ENCODE measurements around the gene SLC35B3.

Gene SLC35B3

DNA sequence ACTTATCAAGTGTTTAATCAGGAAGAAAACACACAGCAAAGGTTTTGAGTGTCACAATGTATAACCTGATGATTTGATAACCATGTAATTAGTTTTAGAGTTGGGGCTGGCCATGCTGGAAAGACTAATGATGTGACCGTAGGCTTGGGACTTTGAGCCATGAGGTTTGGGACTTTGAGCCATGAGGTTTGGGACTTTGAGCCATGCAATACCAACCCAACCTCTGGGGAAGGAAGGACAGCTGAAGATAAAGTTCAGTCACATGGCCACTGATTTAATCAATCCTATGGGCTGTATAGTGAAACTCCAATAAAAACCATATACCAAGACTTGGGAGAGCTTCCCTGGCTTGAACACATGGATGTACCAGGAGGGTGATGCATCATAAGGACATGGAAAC, 32.8 kb downstream of the SLC35B3 start:
- Histone ChIP-seq H3K4me3 (ENCODE audit: low read depth, low read length) (no peak overlapping the region), H3K36me3 (no peaks in the 10 kb centered on the region), H3K9me3 (no peaks in the 10 kb centered on the region), H3K4me1 (no peaks in the 10 kb centered on the region), H3K27me3 (no peaks in the 10 kb centered on the region)
- no peak for DNase-seq
- TF ChIP-seq, protein P1, sequence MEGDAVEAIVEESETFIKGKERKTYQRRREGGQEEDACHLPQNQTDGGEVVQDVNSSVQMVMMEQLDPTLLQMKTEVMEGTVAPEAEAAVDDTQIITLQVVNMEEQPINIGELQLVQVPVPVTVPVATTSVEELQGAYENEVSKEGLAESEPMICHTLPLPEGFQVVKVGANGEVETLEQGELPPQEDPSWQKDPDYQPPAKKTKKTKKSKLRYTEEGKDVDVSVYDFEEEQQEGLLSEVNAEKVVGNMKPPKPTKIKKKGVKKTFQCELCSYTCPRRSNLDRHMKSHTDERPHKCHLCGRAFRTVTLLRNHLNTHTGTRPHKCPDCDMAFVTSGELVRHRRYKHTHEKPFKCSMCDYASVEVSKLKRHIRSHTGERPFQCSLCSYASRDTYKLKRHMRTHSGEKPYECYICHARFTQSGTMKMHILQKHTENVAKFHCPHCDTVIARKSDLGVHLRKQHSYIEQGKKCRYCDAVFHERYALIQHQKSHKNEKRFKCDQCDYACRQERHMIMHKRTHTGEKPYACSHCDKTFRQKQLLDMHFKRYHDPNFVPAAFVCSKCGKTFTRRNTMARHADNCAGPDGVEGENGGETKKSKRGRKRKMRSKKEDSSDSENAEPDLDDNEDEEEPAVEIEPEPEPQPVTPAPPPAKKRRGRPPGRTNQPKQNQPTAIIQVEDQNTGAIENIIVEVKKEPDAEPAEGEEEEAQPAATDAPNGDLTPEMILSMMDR (IDR thresholded peaks at IDR 0.05; ENCODE audit: low read depth, low read length) = no peak

DNA sequence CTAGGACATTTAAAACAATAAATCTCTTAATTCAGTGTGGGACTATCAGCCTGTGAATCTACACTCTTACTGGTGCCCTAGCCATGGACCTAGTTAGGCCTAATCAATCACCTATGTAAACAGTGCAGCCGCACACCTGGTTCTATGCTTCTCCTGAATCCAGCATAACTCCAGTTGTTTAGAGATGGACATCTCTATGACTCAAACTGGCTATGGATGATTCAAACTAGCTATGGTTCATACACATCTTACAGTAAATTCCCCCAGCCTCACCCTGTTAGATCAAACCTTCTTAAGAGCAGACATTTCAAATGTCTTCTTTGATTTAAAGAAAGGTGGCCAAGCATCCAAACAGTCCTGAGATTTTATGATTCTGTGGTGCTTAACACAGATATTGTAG, 34.7 kb downstream of the SLC35B3 start:
- no peak for DNase-seq
- Histone ChIP-seq H3K36me3 (no peaks in the 10 kb centered on the region), H3K4me1 (no peaks in the 10 kb centered on the region), H3K9me3 (no peaks in the 10 kb centered on the region), H3K27me3 (no peaks in the 10 kb centered on the region), H3K4me3 (ENCODE audit: low read depth, low read length) (no peak overlapping the region)
- TF ChIP-seq, protein P1 (IDR thresholded peaks at IDR 0.05; ENCODE audit: low read depth, low read length) = no peak

DNA sequence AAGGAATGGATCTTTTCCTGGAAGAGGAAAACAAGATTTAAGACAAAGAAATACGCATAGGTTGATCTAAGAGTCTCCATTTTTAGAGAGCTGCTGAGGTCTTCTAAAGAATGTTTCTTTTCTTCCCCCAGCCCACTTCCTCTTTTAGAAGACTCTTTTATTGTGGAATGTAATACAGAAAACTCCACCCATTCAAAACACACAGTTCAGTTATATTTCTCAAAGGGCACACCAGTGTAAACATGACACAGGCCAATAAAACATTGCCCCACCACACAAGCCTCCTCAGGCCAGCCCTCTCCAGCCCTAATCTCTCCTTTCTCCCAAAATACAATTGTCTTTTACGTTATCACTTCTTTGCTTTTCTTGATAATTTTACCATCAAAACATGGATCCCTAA, 42.8 kb downstream of the SLC35B3 start:
- Histone ChIP-seq H3K4me1 (no peaks in the 10 kb centered on the region; the same call in 1 of the 2 replicates), H3K36me3 (no peaks in the 10 kb centered on the region), H3K27me3 (no peaks in the 10 kb centered on the region), H3K4me3 (ENCODE audit: low read depth, low read length) (no peak overlapping the region), H3K9me3 (no peaks in the 10 kb centered on the region)
- no peak for DNase-seq
- TF ChIP-seq, protein P1 (IDR thresholded peaks at IDR 0.05; ENCODE audit: low read depth, low read length) = no peak

DNA sequence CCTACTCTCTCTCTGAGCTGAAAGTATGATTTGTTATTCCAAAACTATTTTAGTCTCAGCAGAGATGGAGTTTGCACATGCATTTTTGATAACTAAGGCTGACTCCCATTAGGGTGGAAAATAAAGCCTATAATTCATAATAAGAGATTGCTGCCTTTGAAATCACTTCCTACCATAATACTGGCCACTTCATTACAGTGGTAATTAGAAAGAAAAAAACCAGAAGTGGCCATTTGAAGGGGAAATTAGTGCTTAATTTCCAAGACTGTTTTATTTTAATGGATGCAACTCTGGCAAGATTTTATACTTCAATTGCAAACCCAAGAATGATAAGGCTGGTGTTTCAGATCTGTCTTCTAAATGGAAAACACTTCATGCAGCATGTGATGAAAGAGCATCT, 43.4 kb downstream of the SLC35B3 start:
- Histone ChIP-seq H3K9me3 (no peaks in the 10 kb centered on the region), H3K27me3 (no peaks in the 10 kb centered on the region), H3K36me3 (no peaks in the 10 kb centered on the region), H3K4me1 (no peaks in the 10 kb centered on the region; the same call in 1 of the 2 replicates), H3K4me3 (ENCODE audit: low read depth, low read length) (no peak overlapping the region)
- TF ChIP-seq, protein P1 (IDR thresholded peaks at IDR 0.05; ENCODE audit: low read depth, low read length) = no peak
- no peak for DNase-seq

DNA sequence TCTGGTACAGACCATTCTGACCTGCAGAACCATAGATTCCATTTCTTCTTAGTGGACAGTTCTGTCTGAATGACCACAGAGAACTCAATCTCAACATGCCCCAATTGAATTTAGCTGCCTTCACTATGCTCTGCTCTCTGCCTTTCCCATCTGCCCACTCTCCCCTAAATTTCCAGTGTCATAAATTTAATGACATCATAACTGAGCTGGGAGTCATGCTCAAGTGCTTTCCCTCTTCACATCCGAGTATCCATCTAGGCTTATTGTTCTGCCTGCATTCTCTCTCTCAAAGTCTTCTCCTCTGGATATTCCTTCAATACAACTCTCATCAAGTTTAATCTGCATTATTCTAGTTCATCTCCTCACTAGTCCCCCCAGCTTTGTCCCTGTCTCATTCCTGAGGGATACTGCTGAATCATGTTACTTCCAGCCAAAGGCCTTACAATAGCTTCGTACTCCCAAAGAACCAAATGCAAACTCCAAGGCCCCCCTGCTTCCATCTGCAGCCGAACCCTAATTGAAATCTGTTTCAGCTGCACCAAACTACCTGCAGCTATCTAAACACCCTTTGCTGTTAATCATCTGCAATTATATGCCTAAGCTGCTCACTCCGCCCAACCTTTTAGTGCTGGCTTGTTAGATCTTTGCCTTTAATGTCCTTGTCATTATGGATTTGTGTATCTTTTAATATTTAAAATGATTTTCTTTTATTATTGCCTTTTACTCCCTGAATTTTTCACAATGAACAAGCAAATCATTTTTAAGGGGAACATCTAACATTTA, 46.1 kb downstream of the SLC35B3 start:
- no peaks in the 10 kb centered on the region; the same call in 1 of the 2 replicates for H3K9me3 ChIP-seq
- H3K36me3 ChIP-seq = no peaks in the 10 kb centered on the region
- no peaks in the 10 kb centered on the region; the same call in 1 of the 2 replicates for H3K4me1 ChIP-seq
- H3K27me3 ChIP-seq = no peaks in the 10 kb centered on the region
- DNase-seq = no peak
- H3K4me3 ChIP-seq (ENCODE audit: low read depth, low read length) = no peak overlapping the region
- TF ChIP-seq, protein P1 (IDR thresholded peaks at IDR 0.05; ENCODE audit: low read depth, low read length) = no peak

DNA sequence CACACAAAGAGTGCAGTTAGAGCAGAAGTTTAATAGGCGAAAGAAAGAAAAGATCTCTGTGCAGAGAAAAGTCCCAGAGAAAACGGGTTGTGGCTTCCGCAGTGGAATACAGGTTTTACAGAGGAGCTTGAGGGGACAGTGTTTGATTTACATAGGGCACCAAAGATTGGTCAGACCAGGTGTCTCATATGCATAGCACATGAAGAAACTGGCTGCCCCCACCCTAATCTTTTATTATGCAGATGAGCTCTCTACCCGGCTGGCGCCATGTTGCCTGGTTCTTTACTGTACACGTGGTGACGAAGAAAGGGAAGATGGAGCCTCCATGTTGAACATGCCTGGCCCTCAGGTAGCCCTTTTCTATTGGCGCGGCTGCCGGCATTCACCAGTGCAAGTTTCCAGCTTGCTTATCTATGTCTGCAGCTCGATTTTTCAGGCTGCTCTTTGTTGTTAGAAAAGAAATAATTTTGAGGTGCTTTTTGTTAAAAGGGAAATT, 47.4 kb downstream of the SLC35B3 start:
- DNase-seq = no peak
- H3K36me3 ChIP-seq = no peaks in the 10 kb centered on the region
- no peak overlapping the region for H3K4me3 ChIP-seq (ENCODE audit: low read depth, low read length)
- no peaks in the 10 kb centered on the region for H3K27me3 ChIP-seq
- no peaks in the 10 kb centered on the region; the same call in 1 of the 2 replicates for H3K9me3 ChIP-seq
- TF ChIP-seq, protein P1 (IDR thresholded peaks at IDR 0.05; ENCODE audit: low read depth, low read length) = no peak
- no peaks in the 10 kb centered on the region; the same call in 1 of the 2 replicates for H3K4me1 ChIP-seq
